Keratinocyte (primary cell): ENCODE results near the gene TBK1.

Experiments
- EZH2 ChIP-seq: IDR thresholded peaks from one replicate; pipeline ENCODE4 v1.6.1; 2012; ENCODE audit warnings: inconsistent platforms, mild to moderate bottlenecking, low read length, moderate library complexity
- TF ChIP-seq, protein P1 (sequence below), 3 experiments: IDR thresholded peaks in 1 of 3; conservative IDR thresholded peaks in 1 of 3; optimal IDR thresholded peaks in 1 of 3; 2 replicates in 2 of 3; 3 replicates in 1 of 3; pipeline versions ENCODE3 to v1.5.1; 2011; ENCODE audit warnings: low read length in 3 of 3, mild to moderate bottlenecking in 3 of 3, moderate library complexity in 2 of 3, control low read depth in 1 of 3, inconsistent platforms in 1 of 3; ENCODE audit not compliant: insufficient read depth in 2 of 3; ENCODE audit errors: extremely low read depth in 1 of 3

DNA sequence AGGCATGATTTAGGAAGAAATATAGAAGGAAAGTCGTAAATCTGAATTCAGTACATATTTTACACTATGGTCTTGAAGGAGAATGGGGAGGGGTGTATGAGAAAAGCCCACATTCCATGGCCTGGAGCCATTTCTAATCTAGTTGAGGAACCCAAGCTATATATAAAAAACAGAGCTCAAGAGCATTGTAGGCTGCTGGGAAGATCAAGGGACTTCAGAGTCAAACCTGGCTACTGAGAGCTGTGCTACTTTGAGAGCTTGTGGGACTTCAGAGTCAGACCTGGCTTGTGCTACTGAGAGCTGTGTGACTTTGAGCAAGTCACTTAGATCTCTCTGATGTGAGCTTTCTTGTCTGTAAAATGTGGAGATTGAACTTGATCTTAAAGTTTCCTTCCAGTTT is 58.7 kb downstream of the TBK1 start:
- TF ChIP-seq, protein P1, sequence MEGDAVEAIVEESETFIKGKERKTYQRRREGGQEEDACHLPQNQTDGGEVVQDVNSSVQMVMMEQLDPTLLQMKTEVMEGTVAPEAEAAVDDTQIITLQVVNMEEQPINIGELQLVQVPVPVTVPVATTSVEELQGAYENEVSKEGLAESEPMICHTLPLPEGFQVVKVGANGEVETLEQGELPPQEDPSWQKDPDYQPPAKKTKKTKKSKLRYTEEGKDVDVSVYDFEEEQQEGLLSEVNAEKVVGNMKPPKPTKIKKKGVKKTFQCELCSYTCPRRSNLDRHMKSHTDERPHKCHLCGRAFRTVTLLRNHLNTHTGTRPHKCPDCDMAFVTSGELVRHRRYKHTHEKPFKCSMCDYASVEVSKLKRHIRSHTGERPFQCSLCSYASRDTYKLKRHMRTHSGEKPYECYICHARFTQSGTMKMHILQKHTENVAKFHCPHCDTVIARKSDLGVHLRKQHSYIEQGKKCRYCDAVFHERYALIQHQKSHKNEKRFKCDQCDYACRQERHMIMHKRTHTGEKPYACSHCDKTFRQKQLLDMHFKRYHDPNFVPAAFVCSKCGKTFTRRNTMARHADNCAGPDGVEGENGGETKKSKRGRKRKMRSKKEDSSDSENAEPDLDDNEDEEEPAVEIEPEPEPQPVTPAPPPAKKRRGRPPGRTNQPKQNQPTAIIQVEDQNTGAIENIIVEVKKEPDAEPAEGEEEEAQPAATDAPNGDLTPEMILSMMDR (optimal IDR thresholded peaks at IDR 0.05 in 1 of 3, IDR thresholded peaks at IDR 0.05 in 1 of 3, conservative IDR thresholded peaks at IDR 0.05 in 1 of 3; ENCODE audit: extremely low read depth in 1 of 3, insufficient read depth in 2 of 3, low read length in 3 of 3), result no peak
- TF ChIP-seq EZH2, result no peak
